Stimulated activated CD8-positive, alpha-beta memory T cell treated with anti-CD3 and anti-CD28 coated beads, Interleukin-15, amount 100 ng/mL, for 48 hours (primary cell): ENCODE data around the gene MYO15B.

Experiments
- DNase-seq, 2 donors: peaks; one replicate each; pipeline ENCODE4 v3.0.0-alpha.2; 2020; ENCODE audit warnings: low read depth in 2 of 2

MYO15B gene

DNA sequence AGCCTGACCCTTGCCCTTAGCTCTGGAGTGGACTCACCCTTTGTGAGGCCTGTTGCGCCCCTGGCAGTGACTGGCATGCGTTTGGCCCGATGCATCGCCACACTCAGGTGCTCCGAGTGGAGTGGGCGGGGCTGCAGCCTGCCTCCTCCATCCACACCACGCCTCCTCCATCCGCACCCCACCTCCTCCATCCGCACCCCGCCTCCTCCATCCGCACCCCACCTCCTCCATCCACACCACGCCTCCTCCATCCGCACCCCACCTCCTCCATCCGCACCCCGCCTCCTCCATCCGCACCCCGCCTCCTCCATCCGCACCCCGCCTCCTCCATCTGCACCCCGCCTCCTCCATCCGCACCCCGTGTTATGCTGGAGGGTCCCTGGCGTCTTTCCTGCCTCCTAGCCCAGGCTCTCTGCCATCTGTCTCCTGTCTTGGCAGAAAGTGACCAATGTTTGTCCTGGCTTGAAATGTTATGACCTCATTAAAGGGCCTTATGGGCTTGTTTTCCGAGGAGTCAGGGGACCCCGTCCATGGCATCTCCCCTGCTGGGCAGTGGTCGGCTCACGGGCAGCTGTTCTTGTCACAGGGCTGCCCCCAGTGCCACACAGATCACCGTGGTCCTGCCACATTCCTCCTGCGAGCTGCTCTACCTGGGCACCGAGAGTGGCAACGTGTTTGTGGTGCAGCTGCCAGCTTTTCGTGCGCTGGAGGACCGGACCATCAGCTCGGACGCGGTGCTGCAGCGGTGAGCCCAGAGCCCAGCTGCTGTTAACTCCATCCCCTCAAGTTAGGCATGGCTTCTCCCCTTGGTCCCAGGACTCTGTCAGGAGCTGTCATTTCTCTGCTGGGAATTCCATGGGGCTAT is 28.7 kb upstream of the MYO15B start:
- DNase-seq, result no peak

GRCh38 chr17:75559958-75560533 is 27.6 kb upstream of the MYO15B start:
- no peak for DNase-seq

- DNase-seq, result no peak
Measured at GRCh38 chr17:75561927-75562603, 25.5 kb upstream of the MYO15B start.

- no peak for DNase-seq
Measured at GRCh38 chr17:75563063-75563758, 24.4 kb upstream of the MYO15B start.

- DNase-seq, result no peak
Measured at GRCh38 chr17:75564195-75564594, 23.4 kb upstream of the MYO15B start.

DNA sequence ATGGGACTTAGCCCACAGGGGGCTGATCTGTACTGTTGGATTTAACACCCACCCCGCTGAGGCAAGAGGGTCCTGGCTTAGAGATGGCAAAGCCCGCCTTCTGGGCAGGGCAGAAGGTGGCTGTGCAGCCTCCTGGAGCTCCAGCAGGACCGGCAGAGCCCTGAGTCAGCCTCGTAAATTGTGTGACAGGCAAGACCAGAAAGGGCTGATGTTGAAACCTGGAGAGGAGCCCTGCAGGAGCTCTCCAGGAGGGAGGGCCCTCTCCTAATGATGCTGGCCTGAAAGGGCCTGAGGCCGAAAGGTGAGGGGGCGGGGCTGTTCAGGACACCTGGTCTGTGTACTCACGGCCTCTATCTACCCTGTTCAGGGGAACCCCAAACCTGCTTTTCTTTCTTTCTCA is 22.5 kb upstream of the MYO15B start:
- DNase-seq, result no peak

- no peak for DNase-seq
Measured at GRCh38 chr17:75565618-75566017, 22.0 kb upstream of the MYO15B start.

DNA sequence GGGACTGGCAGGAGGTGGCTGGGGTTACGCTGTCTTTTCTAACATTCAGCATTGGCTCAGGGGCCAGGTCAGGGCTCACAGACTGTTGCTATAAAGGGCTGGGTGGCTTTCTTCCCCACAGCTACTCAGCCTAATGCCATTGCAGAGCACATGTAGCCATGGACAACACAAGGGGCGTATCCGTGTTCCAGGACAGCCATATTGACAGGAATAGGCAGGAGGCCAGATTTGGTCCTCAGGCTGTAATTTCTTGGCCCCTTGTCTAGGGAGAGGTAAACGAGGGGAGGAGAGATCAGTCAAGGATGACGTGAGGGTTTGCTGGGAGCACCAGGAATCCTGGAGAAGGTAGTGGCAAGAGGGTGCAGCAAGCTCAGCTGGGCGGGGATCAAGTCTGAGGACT is 21.2 kb upstream of the MYO15B start:
- no peak for DNase-seq

DNA sequence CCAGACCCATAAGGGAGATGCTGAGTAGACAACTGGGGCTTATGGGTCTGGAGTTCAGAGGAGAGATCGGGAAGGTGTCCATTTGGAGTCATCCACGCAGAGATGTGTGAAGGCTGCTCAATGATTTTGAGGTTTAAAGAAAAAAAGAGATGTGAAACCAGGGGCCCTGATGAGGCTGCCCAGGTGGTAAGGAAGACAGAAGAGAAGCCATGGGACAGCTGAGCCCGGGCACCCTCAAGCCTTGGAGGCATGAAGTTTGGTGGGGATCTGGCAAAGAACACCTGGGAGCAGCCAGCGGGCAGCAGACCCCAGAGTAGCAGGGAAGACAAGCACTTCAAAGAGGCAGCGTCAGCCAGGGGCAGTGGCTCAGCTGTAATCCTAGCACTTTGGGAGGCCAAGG is 20.8 kb upstream of the MYO15B start:
- no peak for DNase-seq

GRCh38 chr17:75568412-75569255 is 19.0 kb upstream of the MYO15B start:
- DNase-seq, result no peak

- no peak for DNase-seq
Measured at GRCh38 chr17:75570034-75570676, 17.4 kb upstream of the MYO15B start.

GRCh38 chr17:75570772-75571171 is 16.8 kb upstream of the MYO15B start:
- DNase-seq, result no peak

GRCh38 chr17:75571197-75571884 is 16.3 kb upstream of the MYO15B start:
- no peak for DNase-seq

DNA sequence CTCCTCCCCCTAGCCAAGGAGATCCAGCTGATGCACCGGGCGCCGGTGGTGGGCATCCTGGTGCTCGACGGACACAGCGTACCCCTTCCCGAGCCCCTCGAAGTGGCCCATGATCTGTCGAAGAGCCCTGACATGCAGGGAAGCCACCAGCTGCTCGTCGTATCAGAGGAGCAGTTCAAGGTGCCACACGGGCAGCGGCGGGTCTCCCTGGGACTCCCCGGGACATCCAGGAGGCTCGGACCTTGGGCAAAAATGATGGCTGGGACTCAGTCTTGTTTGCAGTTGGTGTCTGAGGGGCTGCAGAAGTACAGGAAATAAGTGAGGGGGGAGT is 15.8 kb upstream of the MYO15B start:
- no peak for DNase-seq

DNA sequence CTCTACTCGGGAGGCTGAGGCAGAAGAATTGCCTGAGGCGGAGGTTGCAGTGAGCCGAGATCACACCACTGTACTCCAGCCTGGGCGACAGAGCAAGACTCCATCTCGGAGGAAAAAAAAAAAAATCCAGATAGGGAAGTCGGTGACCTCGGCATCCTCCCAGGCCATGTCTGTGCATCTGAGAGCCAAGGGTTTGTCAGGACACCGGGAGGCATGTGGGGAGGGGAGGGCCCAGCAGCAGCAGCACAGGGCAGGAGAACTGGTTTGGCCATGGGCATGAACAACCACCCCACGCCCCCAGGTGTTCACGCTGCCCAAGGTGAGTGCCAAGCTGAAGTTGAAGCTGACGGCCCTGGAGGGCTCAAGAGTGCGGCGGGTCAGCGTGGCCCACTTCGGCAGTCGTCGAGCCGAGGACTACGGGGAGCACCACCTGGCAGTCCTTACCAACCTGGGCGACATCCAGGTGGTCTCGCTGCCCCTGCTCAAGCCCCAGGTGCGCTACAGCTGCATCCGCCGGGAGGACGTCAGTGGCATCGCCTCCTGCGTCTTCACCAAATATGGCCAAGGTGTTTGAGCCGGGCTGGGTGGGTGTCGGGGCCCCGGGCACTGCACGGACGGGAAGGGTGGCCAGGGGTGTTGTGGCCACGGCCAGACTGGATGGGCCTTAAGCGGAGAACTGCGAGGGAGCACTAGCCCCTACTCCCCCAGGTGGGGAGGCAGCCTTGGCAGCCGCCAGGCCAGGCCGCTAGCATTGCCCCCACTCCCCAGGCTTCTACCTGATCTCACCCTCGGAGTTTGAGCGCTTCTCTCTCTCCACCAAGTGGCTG is 14.7 kb upstream of the MYO15B start:
- DNase-seq, result no peak

DNA sequence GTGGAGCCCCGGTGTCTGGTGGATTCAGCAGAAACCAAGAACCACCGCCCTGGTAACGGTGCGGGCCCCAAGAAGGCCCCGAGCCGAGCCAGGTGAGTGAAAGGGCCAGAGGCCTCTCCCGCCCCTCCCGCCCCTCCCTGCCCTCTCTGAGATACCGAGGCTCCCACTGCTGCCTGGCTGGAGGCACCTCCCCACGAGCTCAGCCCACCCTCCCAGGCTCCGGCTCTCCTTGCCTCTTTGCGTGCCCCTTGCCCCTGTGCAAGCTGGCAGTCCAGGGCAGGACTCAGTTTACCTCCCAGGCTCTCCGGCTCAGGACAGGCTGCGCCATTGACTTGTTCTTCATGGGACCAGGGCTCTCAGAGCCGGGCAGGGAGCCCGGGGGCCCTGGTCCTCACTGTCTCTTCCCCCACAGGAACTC is 14.1 kb upstream of the MYO15B start:
- DNase-seq, result no peak

- no peak for DNase-seq
Measured at GRCh38 chr17:75573994-75574393, 13.6 kb upstream of the MYO15B start.

GRCh38 chr17:75574404-75575036 is 13.1 kb upstream of the MYO15B start:
- DNase-seq, result no peak

- DNase-seq, result no peak
Measured at GRCh38 chr17:75575197-75575596, 12.4 kb upstream of the MYO15B start.
